ENCODE data around the gene SLMAP.
A peak's percentile ranks its signal among the peaks of the same experiment; 100 is the strongest.
"Not testable (repeated sequence)": the region's sequence is repeated elsewhere in the genome, so short reads cannot be mapped to it uniquely, and the experiment has no call there.

The SLMAP gene

GRCh38 chr3:57805674-57806073, 49.6 kb downstream of the SLMAP start:
- no peaks in the 10 kb centered on the region for H3K36me3 ChIP-seq (ENCODE audit: control insufficient read depth, insufficient read depth, low read length)
- peaks cover 17% of the 10 kb centered on the region for H3K4me1 ChIP-seq (ENCODE audit: control insufficient read depth, insufficient read depth, low read length, poor library complexity, severe bottlenecking)
- H3K9me3 ChIP-seq (ENCODE audit: control insufficient read depth, low read length) = no peaks in the 10 kb centered on the region
- H3K4me3 ChIP-seq (ENCODE audit: insufficient read depth, low read depth, low read length, poor library complexity, severe bottlenecking) = no peak overlapping the region
- DNase-seq = no peak
- H3K27me3 ChIP-seq (replicated peaks; ENCODE audit: control insufficient read depth, insufficient read depth, low read length, poor library complexity, severe bottlenecking) = no peaks in the 10 kb centered on the region
- H3K27ac ChIP-seq (ENCODE audit: insufficient read depth, low read length, poor library complexity, severe bottlenecking) = no peak overlapping the region

DNA sequence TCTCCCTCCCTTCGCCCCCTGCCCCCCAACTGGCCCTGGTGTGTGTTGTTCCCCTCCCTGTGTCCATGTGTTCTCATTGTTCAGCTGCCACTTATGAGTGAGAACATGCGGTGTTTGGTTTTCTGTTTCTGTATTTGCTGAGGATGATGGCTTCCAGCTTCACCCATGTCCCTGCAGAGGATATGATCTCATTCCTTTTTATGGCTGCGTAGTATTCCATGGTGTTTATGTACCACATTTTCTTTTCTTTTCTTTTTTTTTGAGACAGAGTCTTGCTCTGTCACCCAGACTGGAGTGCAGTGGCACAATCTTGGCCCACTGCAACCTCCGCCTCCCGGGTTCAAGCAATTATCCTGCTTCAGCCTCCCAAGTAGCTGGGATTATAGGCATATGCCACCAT, 50.1 kb downstream of the SLMAP start:
- not testable (repeated sequence) for H3K27ac ChIP-seq (ENCODE audit: insufficient read depth, low read length, poor library complexity, severe bottlenecking)

DNA sequence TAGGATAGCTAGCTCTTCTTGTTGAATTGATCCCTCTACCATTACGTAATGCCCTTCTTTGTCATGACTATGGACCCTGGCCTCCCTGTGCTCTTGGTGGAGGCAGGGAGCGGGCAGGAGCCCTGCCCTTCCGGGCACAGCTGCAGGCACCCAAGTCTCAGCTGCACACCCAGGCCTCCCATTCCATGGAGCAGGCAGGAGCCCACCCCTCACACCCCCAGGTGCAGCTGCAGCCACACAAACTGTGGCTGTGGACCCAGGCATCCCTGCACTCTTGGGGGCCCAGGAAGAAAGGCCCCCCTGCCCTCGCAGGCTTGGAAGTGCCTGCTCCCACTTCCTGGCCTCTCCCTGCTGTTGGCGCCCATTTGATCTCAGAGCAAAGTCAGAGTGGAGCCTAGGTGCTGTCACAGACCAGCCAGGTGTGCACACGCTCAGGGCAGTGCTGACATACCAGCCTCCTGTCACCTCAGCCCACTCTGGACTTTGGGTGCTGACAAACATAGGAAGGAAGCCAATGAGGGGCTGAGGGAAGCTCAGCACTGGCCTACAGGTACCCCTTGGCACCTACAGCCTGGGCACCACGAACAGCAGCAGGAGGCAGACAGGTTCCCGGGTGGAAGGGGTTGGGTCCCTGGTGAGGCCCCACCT, 53.0 kb downstream of the SLMAP start:
- Histone ChIP-seq H3K27me3 (replicated peaks; ENCODE audit: control insufficient read depth, insufficient read depth, low read length, poor library complexity, severe bottlenecking) (no peaks in the 10 kb centered on the region), H3K27ac (ENCODE audit: insufficient read depth, low read length, poor library complexity, severe bottlenecking) (no peak overlapping the region), H3K36me3 (ENCODE audit: control insufficient read depth, insufficient read depth, low read length) (no peaks in the 10 kb centered on the region), H3K4me3 (ENCODE audit: insufficient read depth, low read depth, low read length, poor library complexity, severe bottlenecking) (no peak overlapping the region), H3K4me1 (ENCODE audit: control insufficient read depth, insufficient read depth, low read length, poor library complexity, severe bottlenecking) (peaks cover 11% of the 10 kb centered on the region), H3K9me3 (ENCODE audit: control insufficient read depth, low read length) (no peaks in the 10 kb centered on the region)
- no peak for DNase-seq

More for the DNA sequence above, 50.1 kb downstream of the SLMAP start:
- not testable (repeated sequence) for H3K9me3 ChIP-seq (ENCODE audit: control insufficient read depth, low read length); DNase-seq; H3K36me3 ChIP-seq (ENCODE audit: control insufficient read depth, insufficient read depth, low read length); H3K4me3 ChIP-seq (ENCODE audit: insufficient read depth, low read depth, low read length, poor library complexity, severe bottlenecking); H3K27me3 ChIP-seq (replicated peaks; ENCODE audit: control insufficient read depth, insufficient read depth, low read length, poor library complexity, severe bottlenecking)
- peaks cover 17% of the 10 kb centered on the region for H3K4me1 ChIP-seq (ENCODE audit: control insufficient read depth, insufficient read depth, low read length, poor library complexity, severe bottlenecking)

DNA sequence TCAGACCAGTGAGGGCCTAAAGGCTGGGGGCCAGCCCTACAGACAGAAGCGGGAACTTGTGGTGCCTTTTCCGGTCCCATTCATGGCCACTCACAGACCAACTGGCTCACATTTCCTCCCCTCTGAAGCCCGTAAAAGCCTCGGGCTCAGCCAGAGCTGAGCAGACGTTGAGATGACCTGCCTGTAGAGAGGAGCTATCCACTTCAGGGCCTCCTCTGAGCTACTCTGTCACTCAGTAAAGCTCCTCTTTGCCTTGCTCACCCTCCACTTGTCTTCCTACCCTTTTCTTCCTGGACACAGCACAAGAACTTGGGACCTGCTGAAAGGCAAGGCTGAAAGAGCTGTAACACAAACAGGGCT, 53.5 kb downstream of the SLMAP start:
- DNase-seq = no peak
- Histone ChIP-seq H3K36me3 (ENCODE audit: control insufficient read depth, insufficient read depth, low read length) (no peaks in the 10 kb centered on the region), H3K9me3 (ENCODE audit: control insufficient read depth, low read length) (no peaks in the 10 kb centered on the region), H3K4me1 (ENCODE audit: control insufficient read depth, insufficient read depth, low read length, poor library complexity, severe bottlenecking) (peaks cover 7% of the 10 kb centered on the region), H3K27me3 (replicated peaks; ENCODE audit: control insufficient read depth, insufficient read depth, low read length, poor library complexity, severe bottlenecking) (no peaks in the 10 kb centered on the region), H3K4me3 (ENCODE audit: insufficient read depth, low read depth, low read length, poor library complexity, severe bottlenecking) (no peak overlapping the region), H3K27ac (ENCODE audit: insufficient read depth, low read length, poor library complexity, severe bottlenecking) (no peak overlapping the region)

- Histone ChIP-seq H3K4me3 (ENCODE audit: insufficient read depth, low read depth, low read length, poor library complexity, severe bottlenecking) (no peak overlapping the region), H3K27ac (ENCODE audit: insufficient read depth, low read length, poor library complexity, severe bottlenecking) (no peak overlapping the region), H3K36me3 (ENCODE audit: control insufficient read depth, insufficient read depth, low read length) (no peaks in the 10 kb centered on the region), H3K9me3 (ENCODE audit: control insufficient read depth, low read length) (no peaks in the 10 kb centered on the region), H3K27me3 (replicated peaks; ENCODE audit: control insufficient read depth, insufficient read depth, low read length, poor library complexity, severe bottlenecking) (no peaks in the 10 kb centered on the region), H3K4me1 (ENCODE audit: control insufficient read depth, insufficient read depth, low read length, poor library complexity, severe bottlenecking) (peaks cover 7% of the 10 kb centered on the region)
- DNase-seq = no peak
These were observed 53.9 kb downstream of the SLMAP start for GRCh38 chr3:57810048-57810447.

DNA sequence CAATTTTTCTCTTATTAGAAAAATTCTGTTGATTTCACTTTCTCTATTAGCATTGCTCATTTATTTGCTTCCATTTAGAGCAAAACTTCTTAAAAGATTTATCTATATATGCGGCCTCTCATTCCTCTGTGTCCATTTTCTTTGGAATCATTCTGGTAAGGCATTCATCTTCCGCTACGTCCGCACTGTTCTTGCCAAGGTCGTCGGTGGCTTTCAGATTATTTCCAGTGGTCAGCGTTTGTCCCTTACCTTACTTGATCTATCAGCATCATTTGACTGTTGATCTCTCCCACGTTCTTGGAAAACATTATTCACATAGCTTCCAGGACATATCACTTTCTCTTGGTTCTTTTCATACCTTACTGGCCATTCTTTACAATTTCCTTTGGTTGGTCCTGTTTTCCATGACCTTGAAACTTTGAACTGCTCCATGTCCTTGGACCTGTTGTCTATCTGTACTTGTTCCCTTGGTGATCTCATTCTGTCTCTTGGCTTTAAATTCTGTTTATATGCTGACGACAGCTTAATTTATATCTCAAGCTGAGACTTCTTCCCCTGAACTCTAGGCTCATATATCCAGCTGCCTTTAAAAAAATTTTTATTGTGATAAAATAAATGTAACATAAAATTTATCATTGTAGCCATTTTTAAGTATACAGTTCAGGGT, 54.5 kb downstream of the SLMAP start:
- H3K4me3 ChIP-seq (ENCODE audit: insufficient read depth, low read depth, low read length, poor library complexity, severe bottlenecking) = no peak overlapping the region
- no peaks in the 10 kb centered on the region for H3K36me3 ChIP-seq (ENCODE audit: control insufficient read depth, insufficient read depth, low read length)
- H3K27ac ChIP-seq (ENCODE audit: insufficient read depth, low read length, poor library complexity, severe bottlenecking) = no peak overlapping the region
- H3K27me3 ChIP-seq (replicated peaks; ENCODE audit: control insufficient read depth, insufficient read depth, low read length, poor library complexity, severe bottlenecking) = no peaks in the 10 kb centered on the region
- H3K9me3 ChIP-seq (ENCODE audit: control insufficient read depth, low read length) = no peaks in the 10 kb centered on the region
- no peak for DNase-seq
- H3K4me1 ChIP-seq (ENCODE audit: control insufficient read depth, insufficient read depth, low read length, poor library complexity, severe bottlenecking) = peaks cover 9% of the 10 kb centered on the region

GRCh38 chr3:57815036-57815435, 58.9 kb downstream of the SLMAP start:
- H3K4me1 ChIP-seq (ENCODE audit: control insufficient read depth, insufficient read depth, low read length, poor library complexity, severe bottlenecking) = peaks cover 9% of the 10 kb centered on the region
- no peaks in the 10 kb centered on the region for H3K36me3 ChIP-seq (ENCODE audit: control insufficient read depth, insufficient read depth, low read length)
- peak overlapping the region; percentile 20 for H3K4me3 ChIP-seq (ENCODE audit: insufficient read depth, low read depth, low read length, poor library complexity, severe bottlenecking)
- no peaks in the 10 kb centered on the region for H3K9me3 ChIP-seq (ENCODE audit: control insufficient read depth, low read length)
- no peaks in the 10 kb centered on the region for H3K27me3 ChIP-seq (replicated peaks; ENCODE audit: control insufficient read depth, insufficient read depth, low read length, poor library complexity, severe bottlenecking)
- DNase-seq = peak in 1 of 3 donors; percentile 24
- H3K27ac ChIP-seq (ENCODE audit: insufficient read depth, low read length, poor library complexity, severe bottlenecking) = no peak overlapping the region

- H3K27ac ChIP-seq (ENCODE audit: insufficient read depth, low read length, poor library complexity, severe bottlenecking) = no peak overlapping the region
- H3K4me3 ChIP-seq (ENCODE audit: insufficient read depth, low read depth, low read length, poor library complexity, severe bottlenecking) = no peak overlapping the region
- no peaks in the 10 kb centered on the region for H3K36me3 ChIP-seq (ENCODE audit: control insufficient read depth, insufficient read depth, low read length)
- peaks cover 9% of the 10 kb centered on the region for H3K4me1 ChIP-seq (ENCODE audit: control insufficient read depth, insufficient read depth, low read length, poor library complexity, severe bottlenecking)
- H3K27me3 ChIP-seq (replicated peaks; ENCODE audit: control insufficient read depth, insufficient read depth, low read length, poor library complexity, severe bottlenecking) = no peaks in the 10 kb centered on the region
- no peak for DNase-seq
- H3K9me3 ChIP-seq (ENCODE audit: control insufficient read depth, low read length) = no peaks in the 10 kb centered on the region
These were observed 60.5 kb downstream of the SLMAP start for GRCh38 chr3:57816471-57817095.

- H3K27ac ChIP-seq (ENCODE audit: insufficient read depth, low read length, poor library complexity, severe bottlenecking) = no peak overlapping the region
- no peaks in the 10 kb centered on the region for H3K9me3 ChIP-seq (ENCODE audit: control insufficient read depth, low read length)
- H3K4me1 ChIP-seq (ENCODE audit: control insufficient read depth, insufficient read depth, low read length, poor library complexity, severe bottlenecking) = peaks cover 9% of the 10 kb centered on the region
- H3K36me3 ChIP-seq (ENCODE audit: control insufficient read depth, insufficient read depth, low read length) = no peaks in the 10 kb centered on the region
- no peak overlapping the region for H3K4me3 ChIP-seq (ENCODE audit: insufficient read depth, low read depth, low read length, poor library complexity, severe bottlenecking)
- no peaks in the 10 kb centered on the region for H3K27me3 ChIP-seq (replicated peaks; ENCODE audit: control insufficient read depth, insufficient read depth, low read length, poor library complexity, severe bottlenecking)
- no peak for DNase-seq
These were observed 62.7 kb downstream of the SLMAP start for GRCh38 chr3:57818772-57819171.

- H3K4me1 ChIP-seq (ENCODE audit: control insufficient read depth, insufficient read depth, low read length, poor library complexity, severe bottlenecking) = no peaks in the 10 kb centered on the region
- no peak overlapping the region for H3K27ac ChIP-seq (ENCODE audit: insufficient read depth, low read length, poor library complexity, severe bottlenecking)
- no peaks in the 10 kb centered on the region for H3K9me3 ChIP-seq (ENCODE audit: control insufficient read depth, low read length)
- H3K36me3 ChIP-seq (ENCODE audit: control insufficient read depth, insufficient read depth, low read length) = no peaks in the 10 kb centered on the region
- no peak for DNase-seq
- no peaks in the 10 kb centered on the region for H3K27me3 ChIP-seq (replicated peaks; ENCODE audit: control insufficient read depth, insufficient read depth, low read length, poor library complexity, severe bottlenecking)
- no peak overlapping the region for H3K4me3 ChIP-seq (ENCODE audit: insufficient read depth, low read depth, low read length, poor library complexity, severe bottlenecking)
These were observed 64.4 kb downstream of the SLMAP start for GRCh38 chr3:57820479-57820878.

Measured in effector memory CD4-positive, alpha-beta T cell (primary cell).